ENCODE data around the gene TPM2.

TPM2 gene

DNA sequence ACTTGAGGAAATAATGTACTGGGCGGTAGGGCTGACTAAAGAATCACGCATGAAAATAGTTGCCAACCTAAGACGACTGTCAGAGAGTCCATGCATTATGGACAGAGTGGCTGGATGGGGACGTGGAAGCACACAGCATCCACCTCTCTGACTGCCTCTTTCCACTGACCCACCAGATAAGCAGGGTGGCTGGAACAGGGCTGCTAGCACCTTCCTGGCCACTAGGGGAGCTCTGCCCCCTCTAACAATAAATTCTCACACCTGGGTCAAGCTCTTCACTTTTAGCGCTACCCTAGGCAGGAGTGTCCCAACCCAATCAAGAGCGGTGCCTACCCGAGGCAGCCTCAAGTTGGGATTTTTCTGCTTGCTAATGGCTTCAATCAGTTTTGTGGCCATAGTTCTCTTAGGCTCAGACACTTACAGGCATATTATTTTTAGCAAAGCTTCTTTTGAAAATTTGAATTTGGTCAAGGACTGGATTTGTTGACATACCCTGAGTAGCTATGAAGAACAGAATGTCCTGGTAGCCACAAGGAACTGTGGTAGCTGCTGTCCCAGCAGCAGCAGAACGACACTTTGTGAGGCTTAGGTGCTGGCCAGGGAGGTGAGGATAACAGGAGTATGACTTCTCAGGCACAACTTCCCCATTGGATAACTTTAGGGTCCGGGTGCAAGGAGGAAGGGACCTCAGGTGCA, 6.9 kb upstream of the TPM2 start:
- peak; percentile 76 for DNase-seq (ENCODE audit: low spot score)

- no peak for DNase-seq (ENCODE audit: low spot score)
These were observed 6.2 kb upstream of the TPM2 start for GRCh38 chr9:35695943-35696401.

DNA sequence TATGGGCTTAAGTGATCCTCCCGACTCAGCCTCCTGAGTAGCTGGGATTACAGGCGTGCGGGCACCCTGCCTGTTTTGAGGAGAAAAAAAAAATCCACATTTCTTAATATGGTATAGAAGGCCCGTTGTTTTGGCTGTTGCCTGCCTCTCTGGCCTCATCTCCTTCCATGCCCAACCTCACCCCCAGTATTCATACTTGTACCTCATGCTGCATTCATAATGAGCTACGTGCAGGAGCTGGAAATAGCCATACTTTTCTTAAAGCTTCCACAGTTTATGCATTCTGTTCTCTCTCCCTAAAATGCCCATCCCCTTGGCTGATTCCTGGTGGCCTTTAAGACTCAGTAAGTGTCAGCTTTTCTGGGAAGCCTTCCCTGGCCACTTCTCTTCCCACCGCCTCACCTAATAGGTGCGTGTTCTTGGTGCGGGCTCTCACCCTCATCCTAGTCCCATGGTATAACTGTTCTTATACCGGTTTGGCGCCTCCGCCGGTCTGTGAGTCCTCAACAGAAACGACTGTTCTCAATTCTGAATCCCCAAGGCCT, 2.1 kb upstream of the TPM2 start:
- no peak for DNase-seq (ENCODE audit: low spot score)

- no peak for DNase-seq (ENCODE audit: low spot score)
These were observed 1.6 kb upstream of the TPM2 start for GRCh38 chr9:35691334-35691650.

GRCh38 chr9:35690614-35691333, 1.0 kb upstream of the TPM2 start:
- no peak for DNase-seq (ENCODE audit: low spot score)

GRCh38 chr9:35690294-35690613, 529 bp upstream of the TPM2 start:
- DNase-seq (ENCODE audit: low spot score) = no peak

DNA sequence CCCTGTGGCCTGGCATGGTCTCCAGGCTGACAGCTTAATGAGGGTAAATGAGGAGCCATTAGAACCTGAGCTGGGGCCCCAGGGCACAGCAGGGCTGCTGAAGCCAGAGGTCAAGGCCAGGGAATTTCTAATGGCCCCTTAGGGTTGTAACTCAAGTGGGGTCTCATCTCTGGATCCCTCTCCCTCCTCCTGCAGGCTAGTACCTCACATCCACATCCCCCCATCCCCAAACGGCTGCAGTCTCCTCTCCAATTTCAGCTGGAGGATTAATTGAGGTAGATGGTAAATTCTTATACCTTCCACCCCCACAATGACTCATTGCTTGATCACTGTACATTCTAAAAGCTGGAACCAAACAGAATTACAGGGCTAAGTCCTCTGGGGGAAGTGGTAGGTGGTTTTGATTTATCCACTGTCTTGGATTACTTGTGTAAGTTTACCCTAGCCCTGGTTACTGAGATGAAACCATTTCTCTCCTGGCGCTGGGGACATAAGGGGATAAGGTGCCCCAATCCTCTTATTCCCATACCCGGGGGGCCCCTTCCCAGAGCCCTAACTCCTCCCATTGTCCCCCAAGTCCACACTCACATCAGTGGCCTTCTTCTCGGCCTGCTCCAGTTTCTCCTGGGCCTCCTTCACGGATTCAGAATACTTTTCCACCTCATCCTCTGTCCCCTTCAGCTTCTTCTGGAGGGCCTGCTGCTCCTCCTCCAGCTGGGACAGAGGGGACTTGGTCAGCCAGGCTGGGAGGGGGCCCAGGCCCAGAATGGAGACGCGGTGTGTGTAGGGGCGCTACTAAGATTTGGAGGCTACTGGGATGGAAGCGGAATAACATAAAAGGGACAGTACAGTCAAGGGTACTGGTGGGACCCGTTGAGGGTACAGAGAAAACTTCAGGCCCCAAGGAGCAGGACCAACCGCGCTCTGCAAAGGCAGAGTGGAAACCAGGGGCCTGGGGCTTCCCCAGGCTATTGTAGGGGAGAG, 875 bp downstream of the TPM2 start:
- DNase-seq (ENCODE audit: low spot score) = peak; percentile 35

DNA sequence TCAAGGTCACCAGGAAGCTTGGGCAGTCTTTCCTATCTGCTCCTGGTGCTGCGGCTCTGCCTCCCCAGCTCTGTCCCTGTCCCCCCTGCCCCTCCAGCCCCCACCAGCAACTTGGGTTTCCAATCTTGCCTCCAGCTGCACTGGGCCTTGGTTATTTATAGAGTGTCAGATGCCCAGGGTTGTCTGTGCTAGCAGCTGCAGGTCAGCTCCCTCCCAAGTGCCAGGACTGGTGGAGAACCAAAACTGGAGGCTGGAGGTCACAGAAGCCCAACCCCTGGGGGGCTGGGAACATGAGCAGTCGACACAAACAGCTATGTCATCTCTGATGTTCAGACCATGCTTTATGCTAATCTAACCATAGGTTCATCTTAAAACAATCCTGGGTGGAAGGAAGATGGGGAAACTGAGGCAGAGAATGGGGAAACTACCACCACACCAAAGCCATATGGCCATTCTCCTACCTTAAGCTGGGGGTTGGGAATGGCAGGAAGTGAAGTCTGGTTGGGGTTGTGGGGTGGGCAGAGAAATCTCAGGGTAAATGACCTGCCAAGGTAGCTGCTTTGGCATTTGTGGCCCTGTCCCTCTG, 1.7 kb downstream of the TPM2 start:
- DNase-seq (ENCODE audit: low spot score) = peak; percentile 33

DNA sequence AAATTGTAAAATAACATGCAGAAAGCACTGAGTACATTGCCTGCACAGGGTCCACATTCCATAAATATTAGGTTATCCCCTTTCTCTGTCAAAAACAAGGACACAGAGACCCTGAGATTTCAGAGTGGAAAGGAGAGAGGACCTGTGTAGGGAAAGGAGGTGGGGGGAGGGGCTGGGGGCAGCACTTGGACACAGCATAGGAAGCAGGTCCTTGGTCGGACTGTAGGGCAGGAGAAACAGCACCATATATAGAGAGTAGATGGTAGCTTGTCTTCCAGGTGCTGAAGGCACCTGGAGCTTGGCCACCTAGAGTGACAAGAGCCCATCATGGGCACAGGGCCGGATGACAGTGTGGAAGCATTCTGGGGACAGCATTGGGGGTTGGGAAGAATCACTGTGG, 2.4 kb downstream of the TPM2 start:
- DNase-seq (ENCODE audit: low spot score) = no peak

DNA sequence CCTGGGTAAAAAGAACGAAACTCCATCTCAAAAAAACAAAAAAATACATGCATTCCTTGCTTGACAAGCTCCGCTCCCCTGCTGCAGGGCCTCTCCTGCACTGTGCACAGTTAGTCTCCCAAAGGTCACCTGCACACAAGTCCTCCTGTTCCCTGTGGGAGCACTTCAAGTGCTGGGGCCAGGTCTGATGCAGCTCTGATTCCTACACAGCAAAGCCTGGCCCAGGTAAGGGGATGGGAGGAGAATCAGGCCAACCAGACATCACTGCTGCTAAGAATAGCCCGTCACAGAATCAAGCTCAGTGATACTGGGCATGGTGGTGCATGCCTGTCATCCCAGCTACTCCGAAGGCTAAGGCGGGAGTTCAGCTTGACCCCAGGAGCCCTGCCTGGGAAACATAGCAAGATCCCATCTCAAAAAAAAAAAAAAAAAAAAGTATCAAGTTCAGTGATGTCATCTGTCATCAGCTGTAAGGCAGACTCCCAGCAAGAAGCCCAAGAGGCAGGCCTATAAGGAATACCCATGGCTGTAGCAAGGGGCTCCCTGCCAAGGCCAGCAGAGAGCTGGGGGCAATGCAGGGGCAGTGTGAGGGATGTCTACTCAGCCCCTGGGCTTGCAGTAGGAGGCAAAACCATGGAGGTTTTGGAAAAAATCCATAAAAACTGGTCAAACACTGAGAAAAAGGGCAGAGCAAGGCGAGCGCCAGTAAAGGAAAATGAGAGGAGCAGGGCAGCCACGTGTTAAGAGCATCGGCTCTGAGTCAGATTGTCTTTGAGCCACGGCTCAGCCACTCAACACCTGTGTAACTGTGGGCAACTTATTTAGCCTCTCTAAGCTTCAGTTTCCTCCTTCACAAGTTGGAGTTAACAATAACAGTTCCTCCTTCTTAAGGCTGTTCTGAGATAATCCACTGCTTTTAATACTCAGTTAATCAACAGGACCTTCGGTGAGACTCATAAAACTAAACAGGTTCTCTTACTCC, 3.2 kb downstream of the TPM2 start:
- DNase-seq (ENCODE audit: low spot score) = peak; percentile 75

- DNase-seq (ENCODE audit: low spot score) = no peak
These were observed 4.2 kb downstream of the TPM2 start for GRCh38 chr9:35685506-35685905.

DNA sequence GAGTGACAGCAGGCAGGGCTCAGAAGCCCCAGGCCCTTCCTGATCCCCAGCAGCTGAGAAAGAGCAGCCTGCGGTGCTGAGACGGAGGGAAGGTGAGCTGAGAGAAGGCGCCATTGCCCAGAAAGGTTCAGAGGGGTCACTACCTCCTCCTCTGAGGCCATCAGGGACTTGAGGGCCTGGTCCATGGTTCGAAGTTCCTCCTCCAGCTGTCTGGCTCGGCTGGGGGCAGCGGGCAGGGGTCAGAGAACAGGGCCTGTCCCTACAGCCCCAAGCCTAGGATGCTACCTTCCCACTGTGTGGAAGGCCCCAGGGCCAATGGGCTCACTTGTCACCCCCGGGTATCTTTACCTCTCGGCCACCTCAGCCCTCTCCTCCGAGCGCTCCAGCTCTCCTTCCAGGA, 4.8 kb downstream of the TPM2 start:
- no peak for DNase-seq (ENCODE audit: low spot score)

DNA sequence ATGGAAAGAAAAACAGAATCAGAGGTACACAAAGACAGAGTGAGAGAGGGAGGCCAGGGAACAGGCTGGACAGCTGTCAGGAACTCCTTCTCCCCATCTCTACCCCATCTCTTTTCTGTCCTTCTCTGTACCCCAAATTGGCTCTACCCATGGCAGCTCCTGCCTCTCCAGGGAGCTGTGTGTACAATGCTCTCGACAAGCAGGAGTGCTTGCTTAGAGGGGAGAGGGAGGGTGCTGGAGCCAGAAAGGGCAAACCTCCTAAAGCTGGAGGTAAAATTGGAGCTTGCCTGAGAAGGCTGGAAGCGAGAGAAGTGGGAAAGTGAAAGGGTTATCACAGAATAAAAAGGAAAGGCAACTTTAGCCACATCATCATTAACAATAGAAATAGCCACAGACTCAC, 6.4 kb downstream of the TPM2 start:
- no peak for DNase-seq (ENCODE audit: low spot score)

- no peak for DNase-seq (ENCODE audit: low spot score)
These were observed 7.0 kb downstream of the TPM2 start for GRCh38 chr9:35682520-35683315.

- DNase-seq (ENCODE audit: low spot score) = no peak
These were observed 7.7 kb downstream of the TPM2 start for GRCh38 chr9:35682051-35682450.

DNA sequence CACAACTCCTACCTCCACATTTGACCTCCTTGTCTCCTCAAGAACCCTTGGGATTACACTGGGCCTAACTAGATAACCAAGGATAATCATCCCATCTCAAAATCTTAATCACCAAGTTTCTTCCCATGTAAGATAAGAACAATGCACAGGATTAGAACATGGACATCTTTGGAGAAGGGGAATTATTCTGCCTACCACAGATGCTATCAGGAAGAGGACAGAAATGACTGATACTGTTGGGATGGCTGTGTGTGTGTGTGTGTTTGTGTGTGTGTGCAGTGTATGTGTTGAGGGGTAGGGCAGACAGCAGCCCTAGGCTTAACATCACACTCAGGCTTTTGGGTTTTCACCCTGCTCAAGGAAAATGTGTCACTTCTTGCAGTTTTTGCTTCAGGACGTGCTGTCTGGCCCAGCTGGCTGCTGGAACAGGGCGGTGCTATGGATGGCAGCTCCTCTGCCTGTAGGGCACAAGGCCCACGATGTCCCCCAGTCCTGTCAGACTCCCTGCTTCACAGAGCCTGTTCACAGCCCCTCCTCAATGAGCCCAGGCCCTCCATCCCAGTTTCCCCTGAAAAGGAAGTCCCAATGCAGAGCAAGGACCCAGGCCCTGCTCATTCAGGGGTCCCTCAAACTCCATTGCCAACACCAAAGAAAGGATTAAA, 8.3 kb downstream of the TPM2 start:
- DNase-seq (ENCODE audit: low spot score) = no peak

DNA sequence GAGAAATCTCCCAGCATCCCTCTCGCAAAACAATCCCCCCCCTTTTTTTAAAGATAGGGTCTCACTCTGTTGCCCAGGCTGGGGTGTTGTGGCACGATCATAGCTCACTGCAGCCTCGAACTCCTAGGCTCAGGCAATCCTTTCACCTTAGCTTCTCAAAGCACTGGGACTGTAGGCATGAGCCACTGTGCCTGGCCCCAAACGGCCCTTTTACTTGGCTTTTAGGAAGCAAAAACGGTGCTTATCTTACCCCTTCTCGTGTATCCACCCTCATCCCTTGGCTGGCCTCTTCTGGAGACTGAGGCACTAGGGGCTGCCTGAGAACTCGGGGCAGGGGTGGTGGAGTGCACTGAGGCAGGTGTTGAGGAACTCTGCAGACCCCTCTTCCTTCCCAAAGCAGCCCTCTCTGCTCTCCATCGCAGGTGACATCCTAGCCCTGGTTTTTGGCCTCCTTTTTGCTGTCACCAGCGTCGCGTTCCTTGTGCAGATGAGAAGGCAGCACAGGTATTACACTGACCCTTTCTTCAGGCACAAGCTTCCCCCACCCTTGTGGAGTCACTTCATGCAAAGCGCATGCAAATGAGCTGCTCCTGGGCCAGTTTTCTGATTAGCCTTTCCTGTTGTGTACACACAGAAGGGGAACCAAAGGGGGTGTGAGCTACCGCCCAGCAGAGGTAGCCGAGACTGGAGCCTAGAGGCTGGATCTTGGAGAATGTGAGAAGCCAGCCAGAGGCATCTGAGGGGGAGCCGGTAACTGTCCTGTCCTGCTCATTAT, 9.2 kb downstream of the TPM2 start:
- peak; percentile 83 for DNase-seq (ENCODE audit: low spot score)

DNA sequence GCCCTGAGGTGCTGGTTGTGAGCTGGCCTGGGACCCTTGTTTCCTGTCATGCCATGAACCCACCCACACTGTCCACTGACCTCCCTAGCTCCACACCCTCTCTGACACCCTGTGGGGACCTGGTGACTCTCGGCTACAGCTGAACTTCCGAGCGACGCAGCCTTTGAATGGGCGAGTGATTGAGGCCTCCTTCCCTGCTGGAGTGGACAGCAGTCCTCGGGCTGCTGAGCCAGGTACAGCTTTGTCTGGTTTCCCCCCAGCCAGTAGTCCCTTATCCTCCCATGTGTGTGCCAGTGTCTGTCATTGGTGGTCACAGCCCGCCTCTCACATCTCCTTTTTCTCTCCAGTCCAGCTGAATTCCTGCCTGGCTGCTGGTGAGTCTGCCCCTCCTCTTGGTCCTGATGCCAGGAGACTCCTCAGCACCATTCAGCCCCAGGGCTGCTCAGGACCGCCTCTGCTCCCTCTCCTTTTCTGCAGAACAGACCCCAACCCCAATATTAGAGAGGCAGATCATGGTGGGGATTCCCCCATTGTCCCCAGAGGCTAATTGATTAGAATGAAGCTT, 9.9 kb downstream of the TPM2 start:
- DNase-seq (ENCODE audit: low spot score) = no peak

Data from NAMALWA (cell line).